DOHH2 (cell line): ENCODE measurements around the gene HDAC4.

Experiments used
- CTCF ChIP-seq: fragments of 200-600 bp; sonication (generic); IDR thresholded peaks from one replicate; pipeline ENCODE4 v1.5.1; 2014; ENCODE audit warnings: antibody characterized with exemption, mild to moderate bottlenecking, low read depth, low read length; ENCODE audit not compliant: poor library complexity, severe bottlenecking
- EZH2phosphoT487 ChIP-seq: fragments of 200-600 bp; sonication (generic); IDR thresholded peaks from 2 replicates; pipeline ENCODE4 v1.6.1; 2017; ENCODE audit warnings: borderline replicate concordance, mild to moderate bottlenecking, antibody characterized with exemption, low read length, moderate library complexity, mixed read lengths

GRCh38 chr2:239239607-239240413, 161.0 kb downstream of the HDAC4 start:
- TF ChIP-seq CTCF, result no peak
- no peak for TF ChIP-seq EZH2phosphoT487
